Measurements from ENCODE around the gene REEP5. TPM values are rescaled to one million over a fixed set of nuclear protein-coding genes. Genes with fewer than 3 reads are reported as not detected.
"Not testable (repeated sequence)": the region's sequence is repeated elsewhere in the genome, so short reads cannot be mapped to it uniquely, and the experiment has no call there.

REEP5 gene
- total RNA-seq, 1 donor from 2014 or later = 110 TPM

GRCh38 chr5:112886975-112887374 is 35.1 kb downstream of the REEP5 start:
- DNase-seq (ENCODE audit: low spot score) = no peak

GRCh38 chr5:112885001-112885400 is 37.0 kb downstream of the REEP5 start:
- DNase-seq (ENCODE audit: low spot score) = no peak

GRCh38 chr5:112883192-112883591 is 38.8 kb downstream of the REEP5 start:
- DNase-seq (ENCODE audit: low spot score) = no peak

GRCh38 chr5:112880219-112880964 is 41.6 kb downstream of the REEP5 start:
- no peak for DNase-seq (ENCODE audit: low spot score)

GRCh38 chr5:112878760-112879159 is 43.3 kb downstream of the REEP5 start:
- no peak for DNase-seq (ENCODE audit: low spot score)

- DNase-seq (ENCODE audit: low spot score) = no peak
Measured at GRCh38 chr5:112878101-112878500, 43.9 kb downstream of the REEP5 start.

- no peak for DNase-seq (ENCODE audit: low spot score)
Measured at GRCh38 chr5:112876362-112876761, 45.7 kb downstream of the REEP5 start.

- no peak for DNase-seq (ENCODE audit: low spot score)
Measured at GRCh38 chr5:112870966-112871365, 51.1 kb downstream of the REEP5 start.

- no peak for DNase-seq (ENCODE audit: low spot score)
Measured at GRCh38 chr5:112869948-112870347, 52.1 kb downstream of the REEP5 start.

- no peak for DNase-seq (ENCODE audit: low spot score)
Measured at GRCh38 chr5:112867411-112867810, 54.6 kb downstream of the REEP5 start.

GRCh38 chr5:112866739-112867138 is 55.3 kb downstream of the REEP5 start:
- DNase-seq (ENCODE audit: low spot score) = no peak

- no peak for DNase-seq (ENCODE audit: low spot score)
Measured at GRCh38 chr5:112865128-112865527, 56.9 kb downstream of the REEP5 start.

GRCh38 chr5:112863549-112863948 is 58.5 kb downstream of the REEP5 start:
- DNase-seq (ENCODE audit: low spot score) = no peak

GRCh38 chr5:112862085-112862484 is 59.9 kb downstream of the REEP5 start:
- no peak for DNase-seq (ENCODE audit: low spot score)

- DNase-seq (ENCODE audit: low spot score) = no peak
Measured at GRCh38 chr5:112861638-112861985, 60.4 kb downstream of the REEP5 start.

GRCh38 chr5:112860929-112861637 is 60.9 kb downstream of the REEP5 start, which contains the start of gene SRP19:
Gene SRP19 (plus strand): TSS chr5:112861287. CDS start chr5:112861377, 90 bp downstream.
- DNase-seq (ENCODE audit: low spot score) = peak; percentile 96

- not testable (repeated sequence) for DNase-seq (ENCODE audit: low spot score)
Measured at GRCh38 chr5:112860571-112860928, 61.5 kb downstream of the REEP5 start.

- no peak for DNase-seq (ENCODE audit: low spot score)
Measured at GRCh38 chr5:112857866-112858265, 64.2 kb downstream of the REEP5 start.

GRCh38 chr5:112854651-112855050 is 67.4 kb downstream of the REEP5 start:
- DNase-seq (ENCODE audit: low spot score) = no peak

- no peak for DNase-seq (ENCODE audit: low spot score)
Measured at GRCh38 chr5:112849912-112850311, 72.1 kb downstream of the REEP5 start.

- no peak for DNase-seq (ENCODE audit: low spot score)
Measured at GRCh38 chr5:112848116-112848811, 73.8 kb downstream of the REEP5 start.

- DNase-seq (ENCODE audit: low spot score) = no peak
Measured at GRCh38 chr5:112847306-112847705, 74.7 kb downstream of the REEP5 start.

- no peak for DNase-seq (ENCODE audit: low spot score)
Measured at GRCh38 chr5:112846556-112846955, 75.5 kb downstream of the REEP5 start.
